DMS 273 (cell line): ENCODE data around the gene BIVM.

Source experiments
- DNase-seq: peaks from one replicate; lab custom pipeline; 2025; ENCODE audit not compliant: unreplicated experiment; lab: John Stamatoyannopoulos, UW

Gene BIVM

DNA sequence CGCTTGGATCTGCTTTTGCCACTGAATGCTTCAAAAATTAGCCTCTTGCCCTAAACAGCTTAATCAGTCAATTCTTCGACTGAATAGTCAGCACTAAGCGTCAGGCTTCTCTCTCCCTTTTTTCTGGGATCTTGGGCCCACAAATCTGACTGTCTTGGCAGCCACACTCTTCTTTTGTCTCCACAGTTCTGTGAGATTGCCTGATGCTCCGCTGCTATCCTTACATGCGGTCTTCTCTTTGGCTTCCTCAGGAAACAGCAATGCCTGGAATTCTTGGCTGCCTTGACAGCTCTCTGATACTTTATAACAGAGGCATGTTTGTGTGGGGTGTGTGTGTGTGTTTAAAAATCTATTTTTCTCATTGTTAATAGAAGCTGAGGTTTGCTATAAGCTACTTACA, 79.6 kb downstream of the BIVM start:
- no peak for DNase-seq

DNA sequence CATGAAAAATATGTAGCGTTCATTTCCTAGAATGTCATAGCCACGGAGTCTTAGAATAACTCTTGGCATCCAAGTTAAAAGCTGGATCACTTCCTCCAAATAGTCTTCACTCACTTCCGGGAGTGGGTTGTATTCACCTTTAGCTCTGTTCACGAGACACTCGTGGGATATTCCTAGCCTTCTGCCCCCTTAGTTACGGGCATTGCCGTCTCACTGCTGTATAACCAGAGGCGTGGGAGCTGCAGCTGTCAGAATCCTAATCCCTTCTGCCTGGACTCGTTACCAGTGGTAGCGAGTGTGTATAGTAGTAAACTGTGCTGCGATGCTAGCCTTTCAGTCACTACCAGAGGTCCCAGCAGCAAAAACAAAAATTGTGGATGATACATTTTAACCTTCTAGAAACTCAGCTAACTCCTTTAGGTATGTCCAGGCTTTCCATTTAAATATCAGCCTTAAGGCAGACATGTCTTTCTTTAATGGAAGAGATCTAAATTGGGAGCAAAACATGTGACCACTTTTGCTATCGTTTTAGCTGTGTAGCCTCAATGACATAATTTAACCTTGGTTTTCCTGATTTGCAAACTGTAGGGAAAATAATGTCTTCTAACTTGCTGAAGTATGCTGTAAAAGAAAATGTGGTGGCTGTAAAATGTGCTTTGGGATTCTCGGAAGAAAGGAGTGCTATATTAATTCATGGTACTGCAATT, 81.0 kb downstream of the BIVM start:
- DNase-seq = no peak

GRCh38 chr13:102881819-102882686, 83.1 kb downstream of the BIVM start:
- no peak for DNase-seq
